Transverse colon (tissue), 4 donors: ENCODE data around the gene CYP4Z1.

Experiments used
- CTCF ChIP-seq, 5 experiments: fragments of 200-600 bp in 3 of 5; fragments of 450-650 bp in 2 of 5; sonication (generic) in 3 of 5; IDR thresholded peaks; 1 replicate in 2 of 5; 2 replicates in 3 of 5; pipeline ENCODE4 v1.5.1; 2016 to 2017; ENCODE audit warnings: antibody characterized with exemption in 5 of 5, inconsistent platforms in 3 of 5, mild to moderate bottlenecking in 2 of 5, moderate library complexity in 1 of 5
- POLR2A ChIP-seq: fragments of 450-650 bp; IDR thresholded peaks from one replicate; pipeline ENCODE4 v1.6.1; 2016; ENCODE audit warnings: antibody characterized with exemption, mild to moderate bottlenecking, moderate library complexity
- POLR2AphosphoS5 ChIP-seq, 3 donors: sonication (generic); formaldehyde crosslinking; IDR thresholded peaks; one replicate each; pipeline ENCODE4 v1.6.1; 2016; ENCODE audit warnings: antibody characterized with exemption in 3 of 3

- TF ChIP-seq CTCF (IDR thresholded peaks at IDR 0.05) (no peak), POLR2A (no peak), POLR2AphosphoS5 (IDR thresholded peaks at IDR 0.05) (no peak)
Measured at GRCh38 chr1:47128221-47128620, 61.2 kb downstream of the CYP4Z1 start.
